Psoas muscle (tissue), 8 donors: Measurements from ENCODE around the gene ZNF775. TPM values are rescaled to one million over a fixed set of nuclear protein-coding genes. Genes with fewer than 3 reads are reported as not detected.

Experiments
- ATAC-seq, 4 donors: fragments of 200-7000 bp; cut with Tn5 transposase; one replicate each; pipeline ENCODE4 v1.9.1; 2020; ENCODE audit warnings: moderate library complexity in 3 of 4, mild to moderate bottlenecking in 2 of 4
- DNase-seq, 2 donors: peaks; one replicate each; pipeline ENCODE4 v3.0.0-alpha.2; 2020
- H3K27ac ChIP-seq: fragments of 200-600 bp; one replicate; pipeline ENCODE4 v1.8.0; 2022
- H3K27me3 ChIP-seq, 3 donors: fragments of 200-600 bp in 1 of 3; one replicate each; pipeline versions ENCODE4 v1.6.1 to v1.8.0; 2013 to 2022; ENCODE audit warnings: low read length in 2 of 3, mild to moderate bottlenecking in 2 of 3, moderate library complexity in 1 of 3; ENCODE audit not compliant: insufficient read depth in 3 of 3
- H3K36me3 ChIP-seq, 2 donors: fragments of 200-600 bp in 1 of 2; one replicate each; pipeline versions ENCODE4 v1.6.1 to v1.8.0; 2013 to 2022; ENCODE audit warnings: low read depth in 1 of 2, mild to moderate bottlenecking in 1 of 2, moderate library complexity in 1 of 2; ENCODE audit not compliant: insufficient read depth in 1 of 2
- H3K4me1 ChIP-seq: fragments of 200-600 bp; one replicate; pipeline ENCODE4 v1.8.0; 2022
- H3K4me3 ChIP-seq: fragments of 200-600 bp; one replicate; pipeline ENCODE4 v1.8.0; 2022; ENCODE audit warnings: mild to moderate bottlenecking
- H3K9me3 ChIP-seq: fragments of 200-600 bp; one replicate; pipeline ENCODE4 v1.8.0; 2022
- CTCF ChIP-seq: fragments of 200-600 bp; IDR thresholded peaks from one replicate; pipeline ENCODE4 v1.8.0; 2022; ENCODE audit warnings: antibody characterized with exemption
- WGBS, 3 donors: extraction: QIAGEN DNeasy Blood & Tissue Kit; methylation state at CpG; one replicate each; pipeline versions ENCODE4 v1.1.6 to v1.1.7; 2013; 5-methylcytosine and 5-hydroxymethylcytosine counted together
- intact Hi-C, 2 donors: fragments of 100-400 bp; cut with DNase I; formaldehyde crosslinking; loops; one replicate each; pipeline versions ENCODE4 v1.11.0 to v1.14.2; 2022
- polyA plus RNA-seq, 3 donors: library from polyadenylated mRNA; stranded (reverse); fragments of 200-250 nt; gene quantifications; one replicate each; pipeline ENCODE4 v1.2.3, GENCODE V29; 2013
- total RNA-seq, 4 donors: library from RNA; stranded (reverse); fragmentation: NEBNext Ultra II Directional in 2 of 4; extraction: Animal tissue kit (Norgen Biotek cat#: 25700) in 2 of 4; gene quantifications; one replicate each; pipeline versions ENCODE4 v1.2.1 to v1.2.4, GENCODE V29; 2021 to 2023
- donor health status: healthy with polysubstance abuse.
- donor health status: DM: no; HTN: no; CAD: no; lungs with moderate emphysema.
- donor health status: Bipolar disorder and iron deficiency.
- donor health status: healthy.
- donor health status: DM: yes; HTN: yes; CAD: no.
- donor health status: DM: no; HTN: no; CAD: no.
- donor health status: DM: no; HTN: no; CAD: no.
- donor health status: DM: yes; HTN: yes; CAD: no.

ZNF775 gene
- total and polyA plus RNA-seq, 7 donors: 1.6 to 3.8 (median 2.8) TPM

GRCh38 chr7:150388709-150389531, 9.8 kb downstream of the ZNF775 start:
- 29 to 50% (median 41%) methylated on average over 20 of the region's 20 CpGs for WGBS, 3 donors
- Histone ChIP-seq H3K27me3 (no peaks in the 10 kb centered on the region), H3K27ac (peak overlapping the region; percentile 53), H3K36me3 (no peaks in the 10 kb centered on the region), H3K4me1 (peaks cover 32% of the 10 kb centered on the region), H3K9me3 (no peaks in the 10 kb centered on the region), H3K4me3 (peak overlapping the region; percentile 36)
- ATAC-seq: peak; percentile 98 to 99 (median 99)
- intact Hi-C loops: loop anchor here in 1 of 2 donors (2.0 to 10.0 kb wide), 2 partner anchors 30 to 104 kb away; no protein-coding TSS in a partner anchor
- DNase-seq: peak; percentile 83 to 93
- TF ChIP-seq CTCF: peak; percentile 91

GRCh38 chr7:150389532-150389816, 10.3 kb downstream of the ZNF775 start:
- H3K4me1 ChIP-seq: peaks cover 32% of the 10 kb centered on the region
- H3K4me3 ChIP-seq: no peak overlapping the region
- 54 to 74% (median 64%) methylated on average over 5 of the region's 5 CpGs for WGBS, 3 donors
- no peak for DNase-seq
- H3K9me3 ChIP-seq: no peaks in the 10 kb centered on the region
- no peaks in the 10 kb centered on the region for H3K27me3 ChIP-seq
- H3K27ac ChIP-seq: peak overlapping the region; percentile 53
- intact Hi-C loops: loop anchor here in 1 of 2 donors (2.0 to 10.0 kb wide), 2 partner anchors 31 to 105 kb away; no protein-coding TSS in a partner anchor
- TF ChIP-seq CTCF: no peak
- no peaks in the 10 kb centered on the region for H3K36me3 ChIP-seq
- no peak for ATAC-seq

DNA sequence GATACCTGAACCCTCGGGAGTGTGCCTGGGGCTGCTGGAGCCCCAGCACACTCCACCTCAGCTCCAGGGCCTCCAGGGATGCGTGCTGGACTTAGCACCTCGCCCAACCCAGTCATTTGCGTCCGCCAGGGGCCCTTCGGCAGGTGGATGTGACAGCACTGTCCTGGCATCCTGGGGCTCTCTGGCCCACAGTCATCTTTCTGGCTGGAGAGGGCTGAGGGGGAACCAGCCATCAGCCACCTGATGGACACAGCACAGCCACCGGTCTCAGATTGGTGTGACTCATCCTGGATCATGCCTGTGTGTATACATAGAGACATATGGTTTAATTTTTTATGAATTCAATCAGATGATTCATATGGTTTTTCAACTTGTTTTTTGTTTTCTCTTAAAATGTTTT, 11.1 kb downstream of the ZNF775 start:
- Histone ChIP-seq H3K36me3 (no peaks in the 10 kb centered on the region), H3K4me3 (no peak overlapping the region), H3K27me3 (no peaks in the 10 kb centered on the region), H3K27ac (no peak overlapping the region), H3K4me1 (peaks cover 25% of the 10 kb centered on the region), H3K9me3 (no peaks in the 10 kb centered on the region)
- TF ChIP-seq CTCF: no peak
- no peak for ATAC-seq
- WGBS, 3 donors: 66 to 89% (median 87%) methylated on average over 7 of the region's 7 CpGs
- no peak for DNase-seq
- intact Hi-C loops: no loop called here

- WGBS, 3 donors: 85 to 91% (median 90%) methylated on average over 3 of the region's 3 CpGs
- Histone ChIP-seq H3K4me1 (peaks cover 10% of the 10 kb centered on the region), H3K9me3 (no peaks in the 10 kb centered on the region), H3K4me3 (no peak overlapping the region), H3K36me3 (no peaks in the 10 kb centered on the region), H3K27me3 (no peaks in the 10 kb centered on the region), H3K27ac (no peak overlapping the region)
- no peak for TF ChIP-seq CTCF
- DNase-seq (no peak), ATAC-seq (no peak)
- intact Hi-C loops: no loop called here
These were observed 14.2 kb downstream of the ZNF775 start for GRCh38 chr7:150393325-150393724.
